Pancreas (tissue), 10 donors: Measurements from ENCODE around the gene ITIH3. TPM values are rescaled to one million over a fixed set of nuclear protein-coding genes. Genes with fewer than 3 reads are reported as not detected.
A peak's percentile ranks its signal among the peaks of the same experiment; 100 is the strongest.

Source experiments
- ATAC-seq, 4 donors: fragments of 200-7000 bp; cut with Tn5 transposase; one replicate each; pipeline versions ENCODE4 v1.8.0 to v1.9.1; 2020; ENCODE audit warnings: mild to moderate bottlenecking in 4 of 4, moderate library complexity in 4 of 4
- DNase-seq, 6 donors: peaks; one replicate each; pipeline ENCODE4 v3.0.0-alpha.2; 2020
- FAIRE-seq: peaks from 2 replicates; lab custom pipeline; 2012; peaks lifted over from hg19 to GRCh38; lab: Jason Lieb, UNC
- H3K27ac ChIP-seq, 4 donors: fragments of 200-600 bp; sonication (generic); 1 replicate in 3 of 4; 2 replicates in 1 of 4; pipeline versions ENCODE4 v1.5.0 to v1.8.0; 2020
- H3K27me3 ChIP-seq, 4 donors: fragments of 200-600 bp; one replicate each; pipeline ENCODE4 v1.8.0; 2021
- H3K36me3 ChIP-seq, 3 donors: fragments of 200-600 bp; sonication (generic) in 1 of 3; one replicate each; pipeline versions ENCODE4 v1.5.0 to v1.8.0; 2020 to 2021
- H3K4me1 ChIP-seq, 3 donors: fragments of 200-600 bp; one replicate each; pipeline ENCODE4 v1.8.0; 2021
- H3K4me3 ChIP-seq, 4 donors: fragments of 200-600 bp; sonication (generic) in 2 of 4; one replicate each; pipeline versions ENCODE4 v1.5.0 to v1.8.0; 2020 to 2021
- H3K9me3 ChIP-seq, 4 donors: fragments of 200-600 bp; one replicate each; pipeline ENCODE4 v1.8.0; 2021
- CTCF ChIP-seq, 4 donors: fragments of 200-600 bp; sonication (generic) in 3 of 4; IDR thresholded peaks; one replicate each; pipeline versions ENCODE4 v1.5.0 to v1.8.0; 2021; ENCODE audit warnings: antibody characterized with exemption in 4 of 4
- WGBS, 2 donors: extraction: QIAGEN DNeasy Blood & Tissue Kit; methylation state at CpG; one replicate each; pipeline ENCODE4 v1.1.7; 2013; 5-methylcytosine and 5-hydroxymethylcytosine counted together
- intact Hi-C, 3 donors: fragments of 100-400 bp; cut with DNase I; formaldehyde crosslinking; loops; one replicate each; pipeline versions ENCODE4 v1.11.1 to v1.14.2; 2022
- polyA plus RNA-seq, 2 donors: library from polyadenylated mRNA; stranded (reverse); fragments of 200-250 nt; gene quantifications; one replicate each; pipeline ENCODE4 v1.2.3, GENCODE V29; 2013
- total RNA-seq, 6 donors: library from RNA; stranded (reverse); fragmentation: NEBNext Ultra II Directional in 4 of 6; extraction: Animal tissue kit (Norgen Biotek cat#: 25700) in 4 of 6; gene quantifications; one replicate each; pipeline versions ENCODE4 v1.2.1 to v1.2.4, GENCODE V29; 2021 to 2023
- donor health status: healthy with polysubstance abuse.
- donor health status: DM: no; HTN: no; CAD: no; lungs with moderate emphysema.
- donor health status: DM: no; HTN: no; CAD: no.
- donor health status: control.
- donor health status: control.
- donor health status: Bipolar disorder and iron deficiency.
- donor health status: DM: yes; HTN: yes; CAD: no.
- donor health status: DM: no; HTN: no; CAD: no.
- donor health status: DM: no; HTN: no; CAD: no.
- donor health status: DM: yes; HTN: yes; CAD: no.

ITIH3 gene
- total and polyA plus RNA-seq, 8 donors: 0.29 to 2.1 (median 1.3) TPM; not detected in 2

- no peaks in the 10 kb centered on the region for H3K27me3 ChIP-seq
- 54% methylated on average over 14 of the region's 14 CpGs for WGBS, 2 donors
- no peak overlapping the region for H3K4me3 ChIP-seq
- DNase-seq (peak in 1 of 6 donors; percentile 41), FAIRE-seq (no peak), ATAC-seq (peak in 3 of 4 donors; percentile 69 to 72 (median 69))
- peaks cover 0 to 3% (median 0%) of the 10 kb centered on the region in 3 donors for H3K4me1 ChIP-seq
- H3K36me3 ChIP-seq: no peaks in the 10 kb centered on the region
- no peak overlapping the region for H3K27ac ChIP-seq
- intact Hi-C loops: no loop called here
- peak in 3 of 4 donors; percentile 16 to 36 (median 33) for TF ChIP-seq CTCF (IDR thresholded peaks at IDR 0.05)
- no peaks in the 10 kb centered on the region for H3K9me3 ChIP-seq
These were observed 4.4 kb downstream of the ITIH3 start for GRCh38 chr3:52798978-52799476.

GRCh38 chr3:52800079-52800478 is 5.5 kb downstream of the ITIH3 start:
- no peak for TF ChIP-seq CTCF (IDR thresholded peaks at IDR 0.05)
- Histone ChIP-seq H3K4me3 (no peak overlapping the region), H3K36me3 (no peaks in the 10 kb centered on the region), H3K27ac (no peak overlapping the region), H3K27me3 (no peaks in the 10 kb centered on the region), H3K4me1 (peaks cover 0 to 3% (median 0%) of the 10 kb centered on the region in 3 donors), H3K9me3 (no peaks in the 10 kb centered on the region)
- intact Hi-C loops: no loop called here
- WGBS, 2 donors: 70 to 81% methylated on average over 7 of the region's 7 CpGs
- FAIRE-seq (no peak), ATAC-seq (no peak), DNase-seq (no peak)

GRCh38 chr3:52801839-52802238 is 7.2 kb downstream of the ITIH3 start:
- no peak for FAIRE-seq
- Histone ChIP-seq H3K27ac (no peak overlapping the region), H3K4me3 (no peak overlapping the region), H3K4me1 (no peaks in the 10 kb centered on the region), H3K9me3 (no peaks in the 10 kb centered on the region), H3K27me3 (no peaks in the 10 kb centered on the region), H3K36me3 (no peaks in the 10 kb centered on the region)
- 50 to 58% methylated on average over 5 of the region's 5 CpGs for WGBS, 2 donors
- intact Hi-C loops: no loop called here
- no peak for DNase-seq
- ATAC-seq: no peak
- no peak for TF ChIP-seq CTCF (IDR thresholded peaks at IDR 0.05)

GRCh38 chr3:52805270-52806039 is 10.9 kb downstream of the ITIH3 start:
- 74 to 80% methylated on average over 19 of the region's 19 CpGs for WGBS, 2 donors
- FAIRE-seq (no peak), DNase-seq (no peak), ATAC-seq (no peak)
- H3K9me3 ChIP-seq: no peaks in the 10 kb centered on the region
- no peak overlapping the region for H3K27ac ChIP-seq
- intact Hi-C loops: no loop called here
- no peaks in the 10 kb centered on the region for H3K27me3 ChIP-seq
- no peak for TF ChIP-seq CTCF (IDR thresholded peaks at IDR 0.05)
- H3K4me3 ChIP-seq: no peak overlapping the region
- no peaks in the 10 kb centered on the region for H3K36me3 ChIP-seq
- no peaks in the 10 kb centered on the region for H3K4me1 ChIP-seq

GRCh38 chr3:52809149-52809548 is 14.6 kb downstream of the ITIH3 start:
- TF ChIP-seq CTCF (IDR thresholded peaks at IDR 0.05): no peak
- H3K9me3 ChIP-seq: no peaks in the 10 kb centered on the region
- intact Hi-C loops: no loop called here
- no peak for ATAC-seq
- no peak overlapping the region for H3K4me3 ChIP-seq
- FAIRE-seq: no peak
- no peaks in the 10 kb centered on the region for H3K36me3 ChIP-seq
- H3K27ac ChIP-seq: no peak overlapping the region
- no peaks in the 10 kb centered on the region for H3K4me1 ChIP-seq
- H3K27me3 ChIP-seq: no peaks in the 10 kb centered on the region
- no peak for DNase-seq
- 64 to 69% methylated on average over 2 of the region's 2 CpGs for WGBS, 2 donors
